HepG2 (cell line): Measurements from ENCODE around the gene AKR7A2. TPM values are rescaled to one million over a fixed set of nuclear protein-coding genes. Genes with fewer than 3 reads are reported as not detected.

Experiments used
- AFF4 ChIP-seq: sonication (generic); formaldehyde crosslinking; IDR thresholded peaks from 2 replicates; pipeline ENCODE4 v1.4.0; 2020; ENCODE audit warnings: missing genetic modification reagents
- DR1 ChIP-seq: sonication (generic); formaldehyde crosslinking; IDR thresholded peaks from 2 replicates; pipeline ENCODE4 v1.8.0; 2021; ENCODE audit warnings: mild to moderate bottlenecking, missing genetic modification reagents, inconsistent platforms
- E2F1 ChIP-seq: sonication (generic); formaldehyde crosslinking; IDR thresholded peaks from 2 replicates; pipeline ENCODE4 v1.5.0; 2020; ENCODE audit warnings: missing genetic modification reagents
- GATA4 ChIP-seq: sonication (generic); IDR thresholded peaks from 2 replicates; pipeline ENCODE4 v1.6.1; 2016; ENCODE audit warnings: antibody characterized with exemption, low read depth, borderline replicate concordance
- KDM3A ChIP-seq: IDR thresholded peaks from 2 replicates; pipeline ENCODE4 v1.6.1; 2018; ENCODE audit warnings: low read depth, missing compliant biosample characterization
- MAX ChIP-seq: IDR thresholded peaks from 2 replicates; pipeline ENCODE4 v1.6.1; 2012; ENCODE audit warnings: inconsistent platforms
- MLLT10 ChIP-seq: sonication (generic); formaldehyde crosslinking; IDR thresholded peaks from 2 replicates; pipeline ENCODE4 v1.4.0; 2020; ENCODE audit warnings: missing genetic modification reagents
- MYC ChIP-seq: sonication (generic); formaldehyde crosslinking; IDR thresholded peaks from 2 replicates; pipeline ENCODE4 v1.9.0; 2021; ENCODE audit warnings: missing genetic modification reagents, borderline replicate concordance
- NFE2 ChIP-seq: sonication (generic); formaldehyde crosslinking; IDR thresholded peaks from 2 replicates; pipeline ENCODE4 v1.4.0; 2020; ENCODE audit warnings: missing genetic modification reagents
- NFKB2 ChIP-seq: sonication (generic); formaldehyde crosslinking; IDR thresholded peaks from 2 replicates; pipeline ENCODE4 v1.4.0; 2020; ENCODE audit warnings: missing genetic modification reagents, borderline replicate concordance
- NFYC ChIP-seq: IDR thresholded peaks from 2 replicates; pipeline ENCODE4 v1.6.1; 2016; ENCODE audit warnings: missing genetic modification reagents, missing compliant biosample characterization
- POLR2AphosphoS5 ChIP-seq: IDR thresholded peaks from 2 replicates; pipeline ENCODE4 v1.6.1; 2012; ENCODE audit warnings: low read depth, low read length
- REST ChIP-seq, 2 experiments: IDR thresholded peaks; 2 replicates each; pipeline ENCODE4 v1.6.1; 2011 to 2012; ENCODE audit warnings: low read length in 2 of 2, borderline replicate concordance in 1 of 2, low read depth in 1 of 2, mild to moderate bottlenecking in 1 of 2, moderate library complexity in 1 of 2
- SIN3B ChIP-seq: fragments of 150-350 bp; IDR thresholded peaks from 2 replicates; pipeline ENCODE4 v1.6.1; 2014; ENCODE audit warnings: low read length
- SKI ChIP-seq: fragments of 450-650 bp; IDR thresholded peaks from one replicate; pipeline ENCODE4 v1.6.1; 2018; ENCODE audit warnings: mild to moderate bottlenecking; ENCODE audit not compliant: partially characterized antibody
- SOX5 ChIP-seq: IDR thresholded peaks from 2 replicates; pipeline ENCODE4 v1.6.1; 2016; ENCODE audit warnings: borderline replicate concordance
- SYNCRIP ChIP-seq: fragments of 200-400 bp; formaldehyde crosslinking; IDR thresholded peaks from 2 replicates; pipeline ENCODE4 v1.6.1; 2018; ENCODE audit warnings: mild to moderate bottlenecking, low read depth, low read length; ENCODE audit not compliant: insufficient read depth
- ZNF414 ChIP-seq: sonication (generic); formaldehyde crosslinking; IDR thresholded peaks from 2 replicates; pipeline ENCODE4 v1.5.0; 2020; ENCODE audit warnings: missing genetic modification reagents
- ZNF670 ChIP-seq: sonication (generic); formaldehyde crosslinking; IDR thresholded peaks from 2 replicates; pipeline ENCODE4 v1.8.0; 2022; ENCODE audit warnings: mild to moderate bottlenecking, missing genetic modification reagents, borderline replicate concordance
- ZNF737 ChIP-seq: sonication (generic); formaldehyde crosslinking; IDR thresholded peaks from 2 replicates; pipeline ENCODE4 v1.5.0; 2020; ENCODE audit warnings: missing genetic modification reagents, mild to moderate bottlenecking, borderline replicate concordance
- ZNF766 ChIP-seq: sonication (generic); formaldehyde crosslinking; IDR thresholded peaks from 2 replicates; pipeline ENCODE4 v1.5.0; 2020; ENCODE audit warnings: missing genetic modification reagents, borderline replicate concordance
- ZNF776 ChIP-seq: sonication (generic); formaldehyde crosslinking; IDR thresholded peaks from 2 replicates; pipeline ENCODE4 v1.4.0; 2020; ENCODE audit warnings: mild to moderate bottlenecking, missing genetic modification reagents
- polyA plus RNA-seq, 8 experiments: library from polyadenylated mRNA; depleted of rRNA in 3 of 8; stranded (reverse) in 7 of 8; unstranded in 1 of 8; fragments of >200 nt; fragmentation: Illumina TruSeq in 4 of 8; extraction: Trizol in 4 of 8; gene quantifications; 2 replicates each; pipeline versions ENCODE4 v1.2.1 to v1.2.3, GENCODE V29; 2011 to 2016; ENCODE audit warnings: low read depth in 4 of 8, missing spikeins in 1 of 8, mixed read lengths in 1 of 8; ENCODE audit not compliant: insufficient read depth in 1 of 8
- total RNA-seq, 5 experiments: library from RNA; depleted of rRNA; stranded (reverse); fragments of >200 nt; fragmentation: Illumina TruSeq; extraction: Trizol; gene quantifications; 2 replicates each; pipeline ENCODE4 v1.2.3, GENCODE V29; 2016; ENCODE audit warnings: low read depth in 1 of 5

The AKR7A2 gene
- total and polyA plus RNA-seq, 2 of the 13 experiments (the other 11 are each of a cell fraction or from before 2014, with no cell fraction given) = 45.2 to 75.6 TPM

GRCh38 chr1:19338323-19338762, 26.4 kb upstream of the AKR7A2 start (continued):
- TF ChIP-seq AFF4 = no peak
- TF ChIP-seq ZNF670 = no peak
- TF ChIP-seq NFE2 (CRISPR knock-in tag) = no peak
- 0 out of 2 replicates have a peak, but pooled peaks have one; percentile 35 for TF ChIP-seq SOX5 (CRISPR knock-in tag)
- no peak for TF ChIP-seq MLLT10 (CRISPR knock-in tag)
- TF ChIP-seq REST (IDR thresholded peaks at IDR 0.05; ENCODE audit: borderline replicate concordance in 1 of 2, low read depth in 1 of 2, low read length in 2 of 2) = no peak
- no peak for TF ChIP-seq ZNF737 (CRISPR knock-in tag)
- TF ChIP-seq POLR2AphosphoS5 = peak; percentile 65
- TF ChIP-seq NFYC (CRISPR knock-in tag) = peak; percentile 76
- no peak for TF ChIP-seq E2F1
- TF ChIP-seq DR1 (CRISPR knock-in tag) = 0 out of 2 replicates have a peak, but pooled peaks have one; percentile 45
- no peak for TF ChIP-seq GATA4
- no peak for TF ChIP-seq ZNF766 (CRISPR knock-in tag)
- 0 out of 2 replicates have a peak, but pooled peaks have one; percentile 51 for TF ChIP-seq KDM3A (CRISPR knock-in tag)
- TF ChIP-seq SYNCRIP = no peak
- TF ChIP-seq ZNF776 (CRISPR knock-in tag) = no peak
- TF ChIP-seq SKI = peak; percentile 37
- TF ChIP-seq MYC (CRISPR knock-in tag) = peak; percentile 81; the same call in 1 of the 2 replicates
- TF ChIP-seq SIN3B = no peak
- peak; percentile 16; the same call in 1 of the 2 replicates for TF ChIP-seq NFKB2 (CRISPR knock-in tag)
- TF ChIP-seq MAX = peak; percentile 69; the same call in 1 of the 2 replicates
- no peak for TF ChIP-seq ZNF414 (CRISPR knock-in tag)
